ENCODE data around the gene DRD2. TPM values are rescaled to one million over a fixed set of nuclear protein-coding genes. Genes with fewer than 3 reads are reported as not detected.

Gene DRD2
- total RNA-seq, 1 donor: 0.10 TPM

- H3K9me3 ChIP-seq (ENCODE audit: low read depth, low read length): no peaks in the 10 kb centered on the region
Measured at GRCh38 chr11:113387605-113388211, 87.5 kb downstream of the DRD2 start, which contains the start of gene ANKK1. Gene ANKK1 (plus strand): TSS chr11:113387779. CDS start chr11:113387885, 106 bp downstream.

GRCh38 chr11:113386866-113387265 lies 88.3 kb downstream of the DRD2 start:
- H3K4me3 ChIP-seq (ENCODE audit: low read length): no peak overlapping the region
- no peaks in the 10 kb centered on the region for H3K4me1 ChIP-seq (ENCODE audit: insufficient read depth, low read length)
- H3K27me3 ChIP-seq (ENCODE audit: insufficient read depth, low read length): peaks cover 26% of the 10 kb centered on the region
- no peaks in the 10 kb centered on the region for H3K9me3 ChIP-seq (ENCODE audit: low read depth, low read length)

More at GRCh38 chr11:113387605-113388211, 87.5 kb downstream of the DRD2 start, which contains the start of gene ANKK1:
- peaks cover 26% of the 10 kb centered on the region for H3K27me3 ChIP-seq (ENCODE audit: insufficient read depth, low read length)
- no peak within 1 kb of the TSS for H3K4me3 ChIP-seq (ENCODE audit: low read length)
- no peaks in the 10 kb centered on the region for H3K4me1 ChIP-seq (ENCODE audit: insufficient read depth, low read length)

- no peak overlapping the region for H3K4me3 ChIP-seq (ENCODE audit: low read length)
- H3K27me3 ChIP-seq (ENCODE audit: insufficient read depth, low read length): peaks cover 26% of the 10 kb centered on the region
- no peaks in the 10 kb centered on the region for H3K9me3 ChIP-seq (ENCODE audit: low read depth, low read length)
- H3K4me1 ChIP-seq (ENCODE audit: insufficient read depth, low read length): no peaks in the 10 kb centered on the region
Measured at GRCh38 chr11:113385749-113386148, 89.4 kb downstream of the DRD2 start.

DNA sequence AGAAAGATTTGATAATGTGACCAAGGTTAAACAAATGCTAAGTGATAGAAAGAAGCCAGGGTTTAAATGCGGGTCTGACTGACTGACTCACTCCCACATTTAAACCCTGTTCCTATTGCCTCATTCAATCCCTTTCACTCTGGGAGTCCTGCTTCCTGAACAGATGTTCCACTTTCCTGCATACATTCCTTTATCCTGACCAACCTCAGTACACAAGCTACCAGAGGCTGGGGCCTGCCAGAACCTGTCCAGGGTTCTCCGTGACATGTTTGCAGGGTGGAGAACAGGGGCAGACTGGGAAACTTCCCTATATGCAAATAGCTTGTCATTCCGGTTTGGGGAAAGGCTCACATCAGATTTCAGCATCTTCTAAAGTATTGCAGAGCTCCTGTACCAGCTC lies 90.6 kb downstream of the DRD2 start:
- Histone ChIP-seq H3K4me3 (ENCODE audit: low read length) (no peak overlapping the region), H3K27me3 (ENCODE audit: insufficient read depth, low read length) (peaks cover 20% of the 10 kb centered on the region), H3K9me3 (ENCODE audit: low read depth, low read length) (no peaks in the 10 kb centered on the region), H3K4me1 (ENCODE audit: insufficient read depth, low read length) (no peaks in the 10 kb centered on the region)

DNA sequence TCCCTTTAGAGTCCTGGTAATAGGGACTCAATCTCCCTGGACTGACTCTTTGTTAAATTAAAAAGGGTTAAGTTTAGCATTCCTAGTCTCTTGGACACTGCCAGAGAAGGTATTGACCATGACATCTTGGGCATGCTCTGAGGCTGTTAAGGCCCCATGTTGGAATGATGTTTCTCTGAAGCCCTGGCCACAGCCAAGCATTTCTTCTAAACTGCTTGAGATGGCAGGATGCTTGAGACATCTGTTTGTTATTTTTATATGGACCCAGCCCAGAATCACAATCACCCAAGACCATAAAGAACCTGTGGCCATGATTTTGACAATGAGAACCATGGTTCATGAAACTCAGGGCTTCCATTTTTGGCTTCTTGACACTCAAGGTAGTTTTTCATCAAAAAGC lies 93.1 kb downstream of the DRD2 start:
- Histone ChIP-seq H3K4me3 (ENCODE audit: low read length) (no peak overlapping the region), H3K27me3 (ENCODE audit: insufficient read depth, low read length) (peaks cover 4% of the 10 kb centered on the region), H3K4me1 (ENCODE audit: insufficient read depth, low read length) (no peaks in the 10 kb centered on the region), H3K9me3 (ENCODE audit: low read depth, low read length) (no peaks in the 10 kb centered on the region)

DNA sequence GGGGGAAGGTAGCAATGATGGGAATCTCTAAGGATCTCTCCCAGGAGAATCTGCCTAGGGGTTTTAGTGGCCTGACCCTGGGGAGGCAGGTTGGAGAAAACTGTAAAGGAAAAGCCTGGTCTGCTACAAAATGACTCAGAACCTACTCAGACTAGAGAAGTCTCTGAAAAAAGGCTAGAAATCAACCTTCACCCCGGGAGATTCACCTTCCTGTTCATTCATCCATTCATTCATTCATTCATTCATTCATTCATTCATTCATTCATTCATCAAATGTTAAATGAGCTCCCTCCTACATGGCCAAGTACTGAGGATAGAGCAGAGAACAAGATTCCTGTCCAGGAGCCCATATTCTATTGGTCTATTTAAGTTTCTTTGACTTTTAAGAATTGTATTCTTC lies 96.5 kb downstream of the DRD2 start:
- Histone ChIP-seq H3K27me3 (ENCODE audit: insufficient read depth, low read length) (no peaks in the 10 kb centered on the region), H3K9me3 (ENCODE audit: low read depth, low read length) (no peaks in the 10 kb centered on the region), H3K4me1 (ENCODE audit: insufficient read depth, low read length) (no peaks in the 10 kb centered on the region), H3K4me3 (ENCODE audit: low read length) (no peak overlapping the region)

DNA sequence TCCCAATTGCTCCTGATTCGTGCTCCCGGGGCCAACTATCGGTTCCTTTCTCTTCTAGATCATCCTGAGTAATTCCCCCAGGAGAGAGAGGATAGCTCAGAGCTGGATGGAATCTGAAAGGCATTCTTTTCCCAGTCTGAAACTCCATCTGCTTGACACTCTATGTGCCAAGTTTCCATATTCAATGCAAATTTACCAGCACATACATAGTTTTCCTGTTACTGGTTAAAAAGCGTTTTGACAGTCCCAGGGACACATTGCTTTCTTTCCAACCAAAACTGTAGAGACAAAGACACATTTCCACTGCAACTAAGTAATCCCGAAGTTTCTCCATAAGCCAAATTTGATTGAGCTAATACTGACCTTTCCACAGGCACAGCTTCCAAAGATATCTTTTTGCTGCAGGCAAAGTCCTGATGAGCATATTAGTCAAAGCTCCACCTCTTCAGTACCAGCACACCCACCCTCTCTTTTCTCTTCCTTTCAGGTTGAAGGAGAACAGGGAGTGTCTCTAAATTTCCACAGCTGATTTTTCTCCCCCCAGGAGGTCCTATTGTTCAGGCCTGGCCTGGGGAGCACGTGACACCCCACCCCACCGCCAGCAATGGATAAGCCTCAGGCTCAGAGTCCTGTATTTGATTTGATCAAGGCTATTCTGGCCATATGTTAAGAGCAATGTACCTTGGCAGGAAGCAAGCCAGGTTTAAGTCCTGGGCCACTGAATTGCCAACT lies 97.4 kb downstream of the DRD2 start:
- no peaks in the 10 kb centered on the region for H3K27me3 ChIP-seq (ENCODE audit: insufficient read depth, low read length)
- H3K9me3 ChIP-seq (ENCODE audit: low read depth, low read length): no peaks in the 10 kb centered on the region
- H3K4me1 ChIP-seq (ENCODE audit: insufficient read depth, low read length): no peaks in the 10 kb centered on the region
- no peak overlapping the region for H3K4me3 ChIP-seq (ENCODE audit: low read length)

DNA sequence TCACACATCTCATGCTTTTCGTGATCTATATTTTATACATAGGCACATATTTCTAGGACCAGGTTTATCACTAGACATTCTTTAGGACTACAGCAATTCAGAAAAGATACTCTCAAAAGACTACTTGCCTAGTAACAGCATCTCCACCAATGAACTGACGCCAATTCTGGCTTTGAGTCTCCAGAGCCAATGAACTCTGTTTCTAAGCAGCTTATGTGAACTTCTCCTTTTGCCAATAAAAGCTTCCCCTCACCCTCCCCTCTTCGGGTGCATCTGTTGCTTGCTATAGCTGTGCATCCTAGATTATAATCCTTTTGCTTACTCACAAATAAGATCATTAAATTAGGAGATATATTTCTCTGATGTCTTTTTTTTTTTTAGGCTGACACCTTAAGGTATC lies 99.0 kb downstream of the DRD2 start:
- Histone ChIP-seq H3K27me3 (ENCODE audit: insufficient read depth, low read length) (no peaks in the 10 kb centered on the region), H3K9me3 (ENCODE audit: low read depth, low read length) (no peaks in the 10 kb centered on the region), H3K4me1 (ENCODE audit: insufficient read depth, low read length) (no peaks in the 10 kb centered on the region), H3K4me3 (ENCODE audit: low read length) (no peak overlapping the region)

DNA sequence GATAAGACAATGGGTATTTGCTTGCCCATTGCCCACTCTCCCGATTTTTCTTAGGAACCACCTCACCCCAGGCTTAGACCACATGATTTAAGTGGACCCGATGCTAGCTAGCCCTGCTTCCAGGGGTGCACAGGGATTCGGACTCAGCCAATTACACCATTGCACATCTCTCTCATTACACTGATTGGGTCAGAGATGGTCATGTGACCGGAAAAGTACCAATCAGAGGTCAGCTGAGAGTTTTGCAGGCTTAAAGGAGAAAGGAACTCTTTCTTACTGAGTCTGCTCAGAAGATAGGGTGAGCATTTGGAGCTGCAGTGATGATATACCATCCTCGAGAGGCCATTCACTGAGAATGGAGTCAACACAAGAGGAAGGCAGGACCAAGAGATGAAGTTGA lies 99.8 kb downstream of the DRD2 start:
- Histone ChIP-seq H3K4me3 (ENCODE audit: low read length) (no peak overlapping the region), H3K9me3 (ENCODE audit: low read depth, low read length) (no peaks in the 10 kb centered on the region)

GRCh38 chr11:113373981-113374560 lies 101.1 kb downstream of the DRD2 start:
- Histone ChIP-seq H3K9me3 (ENCODE audit: low read depth, low read length) (no peaks in the 10 kb centered on the region), H3K27me3 (ENCODE audit: insufficient read depth, low read length) (no peaks in the 10 kb centered on the region), H3K4me3 (ENCODE audit: low read length) (no peak overlapping the region), H3K4me1 (ENCODE audit: insufficient read depth, low read length) (no peaks in the 10 kb centered on the region)

More for the DNA sequence above, 99.8 kb downstream of the DRD2 start:
- Histone ChIP-seq H3K4me1 (ENCODE audit: insufficient read depth, low read length) (no peaks in the 10 kb centered on the region), H3K27me3 (ENCODE audit: insufficient read depth, low read length) (no peaks in the 10 kb centered on the region)

DNA sequence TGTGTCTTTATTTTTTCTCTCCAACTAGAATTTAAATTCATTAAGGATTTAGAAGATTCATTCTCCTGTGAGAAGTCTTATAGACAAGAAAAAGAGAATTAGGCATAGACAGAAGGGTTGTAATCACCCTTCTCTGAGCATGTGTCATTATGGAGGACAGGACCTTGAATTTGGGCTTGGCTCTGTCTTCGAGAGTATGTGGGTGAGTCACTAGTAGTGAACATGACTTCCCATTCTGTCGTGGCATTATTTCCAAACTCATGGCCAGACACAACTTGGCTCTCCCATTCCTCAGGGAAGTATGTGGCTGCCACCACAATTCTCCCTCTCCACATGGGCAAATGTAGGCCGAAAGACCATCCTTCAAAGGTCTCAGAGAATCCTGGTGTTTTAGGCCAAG lies 101.9 kb downstream of the DRD2 start:
- Histone ChIP-seq H3K4me3 (ENCODE audit: low read length) (no peak overlapping the region), H3K4me1 (ENCODE audit: insufficient read depth, low read length) (no peaks in the 10 kb centered on the region), H3K27me3 (ENCODE audit: insufficient read depth, low read length) (no peaks in the 10 kb centered on the region), H3K9me3 (ENCODE audit: low read depth, low read length) (no peaks in the 10 kb centered on the region)

DNA sequence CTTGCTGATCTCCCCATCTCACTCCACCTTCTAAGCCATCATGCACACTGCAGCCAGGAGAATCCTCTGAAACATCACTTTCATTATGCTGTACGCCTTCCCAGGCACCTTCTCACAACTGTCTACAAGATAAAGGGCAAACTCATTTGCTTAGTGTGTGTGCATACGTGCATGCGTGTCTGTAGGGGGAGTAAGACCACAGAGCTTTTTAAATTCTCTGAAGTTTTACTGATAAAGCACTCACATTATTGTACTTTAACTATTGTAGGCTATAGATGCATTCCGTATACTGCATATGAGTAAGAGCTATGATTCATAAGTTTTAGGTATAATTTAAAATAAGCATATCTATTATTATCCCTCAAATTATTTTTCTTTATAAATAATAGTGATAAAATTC lies 102.9 kb downstream of the DRD2 start:
- Histone ChIP-seq H3K9me3 (ENCODE audit: low read depth, low read length) (no peaks in the 10 kb centered on the region), H3K4me3 (ENCODE audit: low read length) (no peak overlapping the region), H3K27me3 (ENCODE audit: insufficient read depth, low read length) (no peaks in the 10 kb centered on the region), H3K4me1 (ENCODE audit: insufficient read depth, low read length) (no peaks in the 10 kb centered on the region)

- H3K9me3 ChIP-seq (ENCODE audit: low read depth, low read length): no peaks in the 10 kb centered on the region
- no peaks in the 10 kb centered on the region for H3K4me1 ChIP-seq (ENCODE audit: insufficient read depth, low read length)
- H3K4me3 ChIP-seq (ENCODE audit: low read length): no peak overlapping the region
- H3K27me3 ChIP-seq (ENCODE audit: insufficient read depth, low read length): no peaks in the 10 kb centered on the region
Measured at GRCh38 chr11:113370634-113371033, 104.6 kb downstream of the DRD2 start.

DNA sequence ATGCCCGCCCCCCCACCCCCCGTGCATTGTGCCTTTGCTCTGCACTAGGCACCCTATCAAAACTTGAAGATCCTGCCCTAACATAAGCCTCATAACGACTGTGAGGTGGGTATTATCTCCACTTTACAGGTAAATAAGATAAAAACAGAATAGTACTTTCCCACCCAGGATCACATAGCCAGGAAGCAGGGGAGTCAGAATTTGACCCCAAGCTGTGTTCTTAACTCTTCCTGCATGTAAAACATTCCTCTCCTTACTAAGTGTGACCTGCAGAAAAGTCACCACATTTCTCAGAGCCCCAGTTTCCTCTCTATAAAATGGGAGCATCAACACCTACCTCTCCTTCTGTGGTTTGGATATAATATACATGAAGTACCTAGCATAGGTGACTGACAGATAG lies 105.8 kb downstream of the DRD2 start:
- Histone ChIP-seq H3K9me3 (ENCODE audit: low read depth, low read length) (no peaks in the 10 kb centered on the region), H3K4me1 (ENCODE audit: insufficient read depth, low read length) (no peaks in the 10 kb centered on the region), H3K27me3 (ENCODE audit: insufficient read depth, low read length) (no peaks in the 10 kb centered on the region), H3K4me3 (ENCODE audit: low read length) (no peak overlapping the region)

GRCh38 chr11:113365895-113366294 lies 109.3 kb downstream of the DRD2 start:
- no peaks in the 10 kb centered on the region for H3K9me3 ChIP-seq (ENCODE audit: low read depth, low read length)
- H3K4me1 ChIP-seq (ENCODE audit: insufficient read depth, low read length): no peaks in the 10 kb centered on the region
- H3K4me3 ChIP-seq (ENCODE audit: low read length): no peak overlapping the region
- H3K27me3 ChIP-seq (ENCODE audit: insufficient read depth, low read length): no peaks in the 10 kb centered on the region
